HL-60/S4 treated with retinoic acid at 250 ng/mL for 4 days and 3 days (cell line): Measurements from ENCODE around the gene MYH7.

Experiments
- in situ Hi-C: fragments of 300-500 bp; cut with MboI; formaldehyde crosslinking; loops from 2 replicates; pipeline ENCODE4 v1.7.0; 2022; ENCODE audit warnings: low sequenced_read_pairs

MYH7 gene

GRCh38 chr14:23449314-23449713 lies 13.9 kb upstream of the MYH7 start:
- in situ Hi-C loops: no loop called here

- in situ Hi-C loops: no loop called here
Measured at GRCh38 chr14:23447361-23448350, 12.2 kb upstream of the MYH7 start.

GRCh38 chr14:23446291-23446851 lies 10.9 kb upstream of the MYH7 start:
- in situ Hi-C loops: no loop called here

- in situ Hi-C loops: no loop called here
Measured at GRCh38 chr14:23445773-23446172, 10.3 kb upstream of the MYH7 start.

- in situ Hi-C loops: no loop called here
Measured at GRCh38 chr14:23444314-23444713, 8.9 kb upstream of the MYH7 start.

- in situ Hi-C loops: no loop called here
Measured at GRCh38 chr14:23443881-23444280, 8.4 kb upstream of the MYH7 start.

- in situ Hi-C loops: no loop called here
Measured at GRCh38 chr14:23443411-23443812, 8.0 kb upstream of the MYH7 start.

GRCh38 chr14:23442721-23443356 lies 7.4 kb upstream of the MYH7 start:
- in situ Hi-C loops: no loop called here

- in situ Hi-C loops: no loop called here
Measured at GRCh38 chr14:23441076-23441475, 5.6 kb upstream of the MYH7 start.

- in situ Hi-C loops: no loop called here
Measured at GRCh38 chr14:23439107-23439835, 3.8 kb upstream of the MYH7 start.

GRCh38 chr14:23438101-23438971 lies 2.9 kb upstream of the MYH7 start:
- in situ Hi-C loops: no loop called here

- in situ Hi-C loops: no loop called here
Measured at GRCh38 chr14:23437133-23438100, 2.0 kb upstream of the MYH7 start.

GRCh38 chr14:23436327-23437132 lies 1.1 kb upstream of the MYH7 start:
- in situ Hi-C loops: no loop called here

GRCh38 chr14:23434488-23435222 lies 805 bp downstream of the MYH7 start:
- in situ Hi-C loops: no loop called here

- in situ Hi-C loops: no loop called here
Measured at GRCh38 chr14:23433457-23433856, 2.0 kb downstream of the MYH7 start.

- in situ Hi-C loops: no loop called here
Measured at GRCh38 chr14:23432946-23433345, 2.5 kb downstream of the MYH7 start.

GRCh38 chr14:23432102-23432925 lies 3.1 kb downstream of the MYH7 start:
- in situ Hi-C loops: no loop called here
